Fibroblast of lung (primary cell): Measurements from ENCODE around the gene NEDD4L.

Source experiments
- EZH2 ChIP-seq: IDR thresholded peaks from 2 replicates; pipeline ENCODE4 v1.5.1; 2012; ENCODE audit warnings: low read length, control low read depth, mild to moderate bottlenecking; ENCODE audit errors: missing control alignments
- TF ChIP-seq, protein P1 (sequence below), 2 donors: IDR thresholded peaks in 1 of 2; conservative IDR thresholded peaks in 1 of 2; 1 replicate in 1 of 2; 2 replicates in 1 of 2; pipeline ENCODE4 v1.5.1; 2011 to 2012; ENCODE audit warnings: low read length in 2 of 2, control low read depth in 1 of 2, inconsistent platforms in 1 of 2, low read depth in 1 of 2, mild to moderate bottlenecking in 1 of 2

DNA sequence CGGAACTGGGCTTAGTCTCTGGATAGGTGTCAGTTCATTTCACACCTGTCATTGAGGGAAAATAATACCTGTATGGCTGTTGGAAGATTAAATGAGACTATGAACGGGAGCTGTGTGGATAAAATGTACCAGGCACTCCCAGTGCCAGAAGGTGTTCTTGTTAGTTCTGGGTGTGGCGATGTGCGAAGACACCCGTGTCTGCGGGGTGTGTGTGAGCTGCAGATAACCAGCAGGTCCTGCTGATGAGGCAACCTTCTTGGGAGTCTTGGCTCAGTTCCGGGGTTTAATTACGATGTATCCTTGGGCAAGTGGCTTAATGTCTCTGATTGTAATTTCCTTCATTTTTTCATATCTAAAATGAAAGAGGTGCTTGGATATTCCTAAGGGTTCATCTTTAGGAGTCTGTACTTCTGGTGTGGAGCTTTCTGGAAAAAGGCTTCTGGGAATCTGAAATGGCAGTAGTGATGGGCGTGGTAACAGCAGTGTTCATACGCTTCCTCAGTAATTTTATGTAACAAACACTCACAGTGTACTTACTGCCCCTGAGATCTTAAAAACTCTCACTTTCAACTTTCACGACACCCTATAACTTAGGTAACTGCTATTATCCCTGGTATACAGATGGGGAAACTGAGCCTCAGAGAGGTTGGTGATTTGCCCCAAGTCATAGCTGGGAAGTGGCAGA, 35.0 kb downstream of the NEDD4L start:
- TF ChIP-seq, protein P1, sequence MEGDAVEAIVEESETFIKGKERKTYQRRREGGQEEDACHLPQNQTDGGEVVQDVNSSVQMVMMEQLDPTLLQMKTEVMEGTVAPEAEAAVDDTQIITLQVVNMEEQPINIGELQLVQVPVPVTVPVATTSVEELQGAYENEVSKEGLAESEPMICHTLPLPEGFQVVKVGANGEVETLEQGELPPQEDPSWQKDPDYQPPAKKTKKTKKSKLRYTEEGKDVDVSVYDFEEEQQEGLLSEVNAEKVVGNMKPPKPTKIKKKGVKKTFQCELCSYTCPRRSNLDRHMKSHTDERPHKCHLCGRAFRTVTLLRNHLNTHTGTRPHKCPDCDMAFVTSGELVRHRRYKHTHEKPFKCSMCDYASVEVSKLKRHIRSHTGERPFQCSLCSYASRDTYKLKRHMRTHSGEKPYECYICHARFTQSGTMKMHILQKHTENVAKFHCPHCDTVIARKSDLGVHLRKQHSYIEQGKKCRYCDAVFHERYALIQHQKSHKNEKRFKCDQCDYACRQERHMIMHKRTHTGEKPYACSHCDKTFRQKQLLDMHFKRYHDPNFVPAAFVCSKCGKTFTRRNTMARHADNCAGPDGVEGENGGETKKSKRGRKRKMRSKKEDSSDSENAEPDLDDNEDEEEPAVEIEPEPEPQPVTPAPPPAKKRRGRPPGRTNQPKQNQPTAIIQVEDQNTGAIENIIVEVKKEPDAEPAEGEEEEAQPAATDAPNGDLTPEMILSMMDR (conservative IDR thresholded peaks at IDR 0.05 in 1 of 2, IDR thresholded peaks at IDR 0.05 in 1 of 2; ENCODE audit: low read depth in 1 of 2, low read length in 2 of 2), result no peak
- TF ChIP-seq EZH2, result no peak
